Dendritic cell treated with granulocyte-macrophage colony-stimulating factor and Interleukin-4, amounts not matched to agents 40 ng/mL and 50 ng/mL, for 4 days (primary cell): Measurements from ENCODE around the gene ARHGEF7.

ENCODE experiments used
- H3K27ac Mint-ChIP-seq: one replicate; pipeline ENCODE4 v1.8.0; 2022; ENCODE audit warnings: mild to moderate bottlenecking, mixed read lengths
- H3K27me3 Mint-ChIP-seq: one replicate; pipeline ENCODE4 v1.8.0; 2022; ENCODE audit warnings: mild to moderate bottlenecking, mixed read lengths
- H3K36me3 Mint-ChIP-seq: one replicate; pipeline ENCODE4 v1.8.0; 2022; ENCODE audit warnings: low read depth, mixed read lengths
- H3K4me1 Mint-ChIP-seq: one replicate; pipeline ENCODE4 v1.8.0; 2022; ENCODE audit warnings: low read depth, mixed read lengths
- H3K4me3 Mint-ChIP-seq: one replicate; pipeline ENCODE4 v1.8.0; 2022; ENCODE audit warnings: mild to moderate bottlenecking, moderate library complexity, mixed read lengths
- H3K9me3 Mint-ChIP-seq: one replicate; pipeline ENCODE4 v1.8.0; 2022; ENCODE audit warnings: mixed read lengths
- intact Hi-C: fragments of 100-400 bp; cut with micrococcal nuclease; formaldehyde crosslinking; loops from one replicate; pipeline ENCODE4 v1.15.0; 2022

ARHGEF7 gene

GRCh38 chr13:111092685-111093084, 22.4 kb upstream of the ARHGEF7 start:
- H3K4me3 Mint-ChIP-seq: no peak overlapping the region
- intact Hi-C loops: no loop called here
- H3K36me3 Mint-ChIP-seq: no peaks in the 10 kb centered on the region
- H3K9me3 Mint-ChIP-seq: no peaks in the 10 kb centered on the region
- peaks cover 27% of the 10 kb centered on the region for H3K27me3 Mint-ChIP-seq
- H3K4me1 Mint-ChIP-seq: no peaks in the 10 kb centered on the region
- H3K27ac Mint-ChIP-seq: no peak overlapping the region

DNA sequence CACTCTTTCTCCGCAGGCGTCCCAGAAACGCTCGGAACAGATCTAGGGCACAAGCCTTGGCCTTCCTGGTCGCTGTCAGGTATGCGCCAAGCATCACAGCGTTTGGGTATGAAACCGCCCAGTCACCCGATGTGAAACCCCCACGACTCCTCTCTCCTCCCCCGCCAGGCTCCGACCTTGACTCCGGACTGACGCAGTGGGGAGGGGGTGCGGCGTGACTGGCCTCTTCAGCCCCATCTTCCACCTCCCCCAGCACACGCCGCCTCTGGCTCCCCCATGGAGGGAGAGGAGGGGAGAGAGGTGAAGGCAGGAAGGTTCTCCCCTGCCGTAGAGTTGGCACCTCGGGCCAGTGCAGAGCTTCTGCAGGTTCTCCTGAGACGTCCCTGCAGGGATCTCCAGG, 22.0 kb upstream of the ARHGEF7 start:
- Mint-ChIP-seq H3K27ac (no peak overlapping the region), H3K9me3 (no peaks in the 10 kb centered on the region), H3K27me3 (peaks cover 29% of the 10 kb centered on the region), H3K36me3 (no peaks in the 10 kb centered on the region), H3K4me3 (no peak overlapping the region), H3K4me1 (no peaks in the 10 kb centered on the region)
- intact Hi-C loops: no loop called here

- H3K27me3 Mint-ChIP-seq: peaks cover 32% of the 10 kb centered on the region
- no peak overlapping the region for H3K4me3 Mint-ChIP-seq
- intact Hi-C loops: no loop called here
- no peaks in the 10 kb centered on the region for H3K4me1 Mint-ChIP-seq
- H3K9me3 Mint-ChIP-seq: no peaks in the 10 kb centered on the region
- H3K36me3 Mint-ChIP-seq: no peaks in the 10 kb centered on the region
- H3K27ac Mint-ChIP-seq: no peak overlapping the region
Observed at GRCh38 chr13:111093634-111094033, 21.5 kb upstream of the ARHGEF7 start.

- H3K27ac Mint-ChIP-seq: no peak overlapping the region
- H3K36me3 Mint-ChIP-seq: no peaks in the 10 kb centered on the region
- no peaks in the 10 kb centered on the region for H3K4me1 Mint-ChIP-seq
- no peak overlapping the region for H3K4me3 Mint-ChIP-seq
- no peaks in the 10 kb centered on the region for H3K9me3 Mint-ChIP-seq
- H3K27me3 Mint-ChIP-seq: peaks cover 32% of the 10 kb centered on the region
- intact Hi-C loops: no loop called here
Observed at GRCh38 chr13:111095031-111095840, 19.9 kb upstream of the ARHGEF7 start.

GRCh38 chr13:111095911-111096501, 19.1 kb upstream of the ARHGEF7 start:
- Mint-ChIP-seq H3K36me3 (no peaks in the 10 kb centered on the region), H3K4me1 (no peaks in the 10 kb centered on the region), H3K27me3 (peaks cover 32% of the 10 kb centered on the region), H3K9me3 (no peaks in the 10 kb centered on the region), H3K4me3 (no peak overlapping the region), H3K27ac (no peak overlapping the region)
- intact Hi-C loops: no loop called here

DNA sequence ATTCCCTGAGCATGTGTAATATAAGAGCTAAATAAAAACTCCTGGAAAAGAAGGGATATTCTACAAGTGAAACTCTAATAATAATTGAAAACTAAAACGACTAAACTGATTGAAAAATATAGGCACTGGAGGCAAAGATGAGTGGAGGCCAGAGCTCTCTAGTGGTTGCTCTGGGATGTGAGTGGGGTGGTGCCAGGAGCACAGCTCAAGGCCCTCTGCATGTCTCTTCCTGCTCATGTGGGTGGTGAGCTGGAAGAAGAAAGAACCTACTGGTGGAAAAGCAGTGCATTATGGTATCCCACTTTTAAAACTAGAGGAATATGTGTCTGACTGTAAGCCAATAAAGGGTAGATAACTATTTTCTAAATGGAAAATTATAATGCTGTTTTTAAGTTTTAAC, 15.8 kb upstream of the ARHGEF7 start:
- peaks cover 20% of the 10 kb centered on the region for H3K9me3 Mint-ChIP-seq
- no peak overlapping the region for H3K27ac Mint-ChIP-seq
- no peak overlapping the region for H3K4me3 Mint-ChIP-seq
- H3K4me1 Mint-ChIP-seq: no peaks in the 10 kb centered on the region
- H3K36me3 Mint-ChIP-seq: no peaks in the 10 kb centered on the region
- intact Hi-C loops: no loop called here
- H3K27me3 Mint-ChIP-seq: peaks cover 31% of the 10 kb centered on the region

GRCh38 chr13:111110054-111110453, 5.1 kb upstream of the ARHGEF7 start:
- H3K27me3 Mint-ChIP-seq: peaks cover 70% of the 10 kb centered on the region
- no peak overlapping the region for H3K4me3 Mint-ChIP-seq
- H3K27ac Mint-ChIP-seq: no peak overlapping the region
- H3K9me3 Mint-ChIP-seq: no peaks in the 10 kb centered on the region
- peaks cover 5% of the 10 kb centered on the region for H3K4me1 Mint-ChIP-seq
- H3K36me3 Mint-ChIP-seq: no peaks in the 10 kb centered on the region
- intact Hi-C loops: no loop called here

GRCh38 chr13:111111376-111111937, 3.7 kb upstream of the ARHGEF7 start:
- peaks cover 5% of the 10 kb centered on the region for H3K4me1 Mint-ChIP-seq
- no peaks in the 10 kb centered on the region for H3K36me3 Mint-ChIP-seq
- peaks cover 68% of the 10 kb centered on the region for H3K27me3 Mint-ChIP-seq
- no peak overlapping the region for H3K4me3 Mint-ChIP-seq
- H3K27ac Mint-ChIP-seq: no peak overlapping the region
- no peaks in the 10 kb centered on the region for H3K9me3 Mint-ChIP-seq
- intact Hi-C loops: no loop called here

- H3K36me3 Mint-ChIP-seq: no peaks in the 10 kb centered on the region
- no peak overlapping the region for H3K27ac Mint-ChIP-seq
- peaks cover 62% of the 10 kb centered on the region for H3K27me3 Mint-ChIP-seq
- H3K4me1 Mint-ChIP-seq: peaks cover 5% of the 10 kb centered on the region
- intact Hi-C loops: no loop called here
- H3K4me3 Mint-ChIP-seq: no peak overlapping the region
- H3K9me3 Mint-ChIP-seq: no peaks in the 10 kb centered on the region
Observed at GRCh38 chr13:111112196-111112595, 2.9 kb upstream of the ARHGEF7 start.

- Mint-ChIP-seq H3K27ac (no peak overlapping the region), H3K4me3 (peak overlapping the region; percentile 68), H3K36me3 (no peaks in the 10 kb centered on the region), H3K27me3 (peaks cover 74% of the 10 kb centered on the region), H3K4me1 (peaks cover 5% of the 10 kb centered on the region), H3K9me3 (no peaks in the 10 kb centered on the region)
- intact Hi-C loops: no loop called here
Observed at GRCh38 chr13:111114362-111115060, 599 bp upstream of the ARHGEF7 start.

DNA sequence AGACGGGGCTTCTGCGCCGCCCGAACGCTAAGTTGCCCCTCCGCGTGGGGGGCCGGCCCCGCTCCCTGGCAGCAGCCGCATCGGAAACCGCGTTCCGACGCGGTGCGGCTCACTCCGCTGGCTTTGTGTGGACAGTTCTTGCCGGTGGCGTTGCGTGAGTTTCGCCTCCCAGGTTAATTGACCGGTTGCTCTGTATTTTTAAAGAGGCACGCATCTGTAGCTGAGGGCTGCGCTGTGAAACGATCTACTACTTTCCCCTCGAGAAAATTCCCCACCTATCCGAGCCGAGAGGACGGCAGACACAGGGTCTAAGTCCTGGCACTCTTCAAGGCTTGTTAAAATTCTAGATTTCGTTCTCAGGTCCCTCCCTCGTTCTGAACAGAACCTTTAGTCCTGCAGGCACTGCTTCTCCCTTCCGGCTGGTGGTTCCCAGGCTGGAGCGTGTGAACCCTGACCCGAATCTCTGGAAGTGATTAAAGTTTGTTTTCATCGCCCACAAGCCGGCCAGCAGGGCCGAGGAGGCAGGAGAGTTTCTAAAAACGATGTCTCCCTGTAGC, 933 bp downstream of the ARHGEF7 start:
- no peak overlapping the region for H3K27ac Mint-ChIP-seq
- peaks cover 5% of the 10 kb centered on the region for H3K4me1 Mint-ChIP-seq
- no peaks in the 10 kb centered on the region for H3K36me3 Mint-ChIP-seq
- no peak overlapping the region for H3K4me3 Mint-ChIP-seq
- H3K27me3 Mint-ChIP-seq: peaks cover 70% of the 10 kb centered on the region
- intact Hi-C loops: no loop called here
- no peaks in the 10 kb centered on the region for H3K9me3 Mint-ChIP-seq

GRCh38 chr13:111116856-111117255, 1.7 kb downstream of the ARHGEF7 start:
- peaks cover 5% of the 10 kb centered on the region for H3K4me1 Mint-ChIP-seq
- H3K36me3 Mint-ChIP-seq: no peaks in the 10 kb centered on the region
- H3K27ac Mint-ChIP-seq: no peak overlapping the region
- H3K9me3 Mint-ChIP-seq: no peaks in the 10 kb centered on the region
- no peak overlapping the region for H3K4me3 Mint-ChIP-seq
- intact Hi-C loops: no loop called here
- peaks cover 66% of the 10 kb centered on the region for H3K27me3 Mint-ChIP-seq

DNA sequence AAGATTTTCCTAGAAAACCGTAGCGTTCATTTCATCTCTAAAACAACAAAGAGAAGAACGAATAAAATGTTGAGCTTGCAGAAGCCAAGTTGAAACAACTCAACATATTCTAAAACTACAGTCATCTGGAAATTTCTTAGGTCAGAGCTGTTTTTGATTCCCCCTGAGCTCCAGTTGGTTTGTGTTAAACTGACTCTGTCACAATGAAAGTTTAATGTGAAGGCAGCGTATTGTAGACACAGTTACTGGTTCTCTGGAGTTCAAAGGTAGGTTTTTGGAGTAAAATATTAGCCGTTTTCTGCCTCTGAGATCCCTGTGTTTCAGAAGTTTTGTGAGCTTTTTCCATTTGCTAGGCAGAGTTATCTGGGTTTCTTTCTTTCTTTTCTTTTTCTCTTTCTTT, 2.2 kb downstream of the ARHGEF7 start:
- peaks cover 64% of the 10 kb centered on the region for H3K27me3 Mint-ChIP-seq
- H3K9me3 Mint-ChIP-seq: no peaks in the 10 kb centered on the region
- no peak overlapping the region for H3K4me3 Mint-ChIP-seq
- peaks cover 5% of the 10 kb centered on the region for H3K4me1 Mint-ChIP-seq
- intact Hi-C loops: no loop called here
- H3K27ac Mint-ChIP-seq: no peak overlapping the region
- no peaks in the 10 kb centered on the region for H3K36me3 Mint-ChIP-seq

GRCh38 chr13:111117961-111118360, 2.9 kb downstream of the ARHGEF7 start:
- peaks cover 59% of the 10 kb centered on the region for H3K27me3 Mint-ChIP-seq
- no peak overlapping the region for H3K27ac Mint-ChIP-seq
- intact Hi-C loops: no loop called here
- no peak overlapping the region for H3K4me3 Mint-ChIP-seq
- H3K9me3 Mint-ChIP-seq: no peaks in the 10 kb centered on the region
- peaks cover 5% of the 10 kb centered on the region for H3K4me1 Mint-ChIP-seq
- H3K36me3 Mint-ChIP-seq: no peaks in the 10 kb centered on the region
